Activated gamma-delta T cell treated with anti-CD3 and anti-CD28 coated beads, Interleukin-2, amount 50 U/mL, for 16 hours (primary cell): ENCODE measurements around the gene PPP1R13L.

ENCODE experiments used
- DNase-seq: peaks from one replicate; pipeline ENCODE4 v3.0.0-alpha.2; 2020; ENCODE audit warnings: low read depth

The PPP1R13L gene

GRCh38 chr19:45368127-45368526 is 36.7 kb downstream of the PPP1R13L start:
- DNase-seq = no peak

- no peak for DNase-seq
Measured at GRCh38 chr19:45364696-45365095, 40.2 kb downstream of the PPP1R13L start.

GRCh38 chr19:45363861-45364459 is 40.9 kb downstream of the PPP1R13L start:
- no peak for DNase-seq

GRCh38 chr19:45362291-45362690 is 42.6 kb downstream of the PPP1R13L start:
- no peak for DNase-seq

- DNase-seq = no peak
Measured at GRCh38 chr19:45361608-45362007, 43.3 kb downstream of the PPP1R13L start.

- DNase-seq = no peak
Measured at GRCh38 chr19:45358213-45358792, 46.6 kb downstream of the PPP1R13L start.

- no peak for DNase-seq
Measured at GRCh38 chr19:45357445-45357783, 47.5 kb downstream of the PPP1R13L start.

- DNase-seq = no peak
Measured at GRCh38 chr19:45356760-45357444, 48.0 kb downstream of the PPP1R13L start.

GRCh38 chr19:45355910-45356309 is 49.0 kb downstream of the PPP1R13L start:
- DNase-seq = no peak

- DNase-seq = no peak
Measured at GRCh38 chr19:45355402-45355801, 49.5 kb downstream of the PPP1R13L start.

- no peak for DNase-seq
Measured at GRCh38 chr19:45354241-45354842, 50.5 kb downstream of the PPP1R13L start.

- DNase-seq = no peak
Measured at GRCh38 chr19:45352914-45353796, 51.7 kb downstream of the PPP1R13L start.

- DNase-seq = no peak
Measured at GRCh38 chr19:45352471-45352870, 52.4 kb downstream of the PPP1R13L start.

GRCh38 chr19:45352062-45352461 is 52.8 kb downstream of the PPP1R13L start:
- DNase-seq = no peak

- DNase-seq = no peak
Measured at GRCh38 chr19:45351401-45351952, 53.4 kb downstream of the PPP1R13L start.

- DNase-seq = no peak
Measured at GRCh38 chr19:45350477-45351058, 54.3 kb downstream of the PPP1R13L start.

GRCh38 chr19:45349430-45349941 is 55.4 kb downstream of the PPP1R13L start:
- DNase-seq = no peak

GRCh38 chr19:45349126-45349415 is 55.8 kb downstream of the PPP1R13L start:
- DNase-seq = no peak

- no peak for DNase-seq
Measured at GRCh38 chr19:45348367-45349125, 56.3 kb downstream of the PPP1R13L start.

GRCh38 chr19:45347570-45348366 is 57.1 kb downstream of the PPP1R13L start:
- DNase-seq = no peak
